GM21619 (cell line): Measurements from ENCODE around the gene DLL4.
"Not testable (repeated sequence)": the region's sequence is repeated elsewhere in the genome, so short reads cannot be mapped to it uniquely, and the experiment has no call there.

Experiments used
- ATAC-seq: cut with Tn5 transposase; IDR thresholded peaks from one replicate; pipeline ENCODE4 v1.9.1; 2021; ENCODE audit not compliant: unreplicated experiment

The DLL4 gene

DNA sequence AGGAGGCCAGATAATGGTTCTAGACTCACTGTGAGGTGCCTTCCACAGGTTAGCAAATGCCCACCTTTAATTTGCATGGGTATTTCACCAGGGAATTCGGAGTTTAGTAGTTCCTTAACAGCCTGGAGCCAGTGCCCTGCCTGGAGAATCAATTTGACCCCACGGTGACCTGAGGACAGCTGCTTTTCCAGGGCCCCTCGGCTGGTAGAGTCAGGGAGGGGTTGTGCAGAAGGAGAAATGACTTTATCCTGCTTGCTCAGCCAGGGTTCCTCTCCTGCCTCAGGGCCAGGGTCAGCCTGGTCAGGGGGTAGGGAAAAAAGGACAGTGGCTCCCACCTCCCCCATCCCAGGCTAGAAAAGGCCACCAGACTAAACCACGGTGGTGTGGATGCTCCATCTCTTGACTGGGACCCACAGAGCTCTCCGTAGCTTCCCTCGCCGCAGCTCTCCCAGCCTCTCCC is 12.0 kb downstream of the DLL4 start:
- ATAC-seq = no peak

GRCh38 chr15:40941528-40942336 is 12.6 kb downstream of the DLL4 start:
- peak; percentile 55 for ATAC-seq

GRCh38 chr15:40942337-40942854 is 13.3 kb downstream of the DLL4 start:
- ATAC-seq = peak; percentile 1

DNA sequence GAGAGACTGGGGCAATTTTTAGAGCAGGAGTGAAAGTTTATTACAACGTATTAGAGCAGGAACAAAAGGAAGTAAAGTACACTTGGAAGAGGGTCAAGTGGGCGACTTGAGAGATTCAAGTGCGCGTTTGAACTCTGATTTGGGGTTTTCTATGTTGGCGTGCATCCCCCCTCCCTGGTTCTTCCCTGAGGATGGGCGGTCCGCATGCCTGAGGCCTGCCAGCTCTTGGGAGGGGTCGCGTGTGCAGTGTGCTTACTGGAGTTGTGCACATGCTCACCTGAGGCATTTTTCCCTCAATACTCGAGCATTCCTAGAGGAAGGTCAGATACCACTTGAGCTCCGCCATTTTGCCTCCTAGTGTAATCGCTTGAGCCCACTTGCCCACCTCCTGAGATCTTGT is 13.7 kb downstream of the DLL4 start:
- ATAC-seq = no peak

GRCh38 chr15:40943764-40944365 is 14.7 kb downstream of the DLL4 start:
- ATAC-seq = no peak

DNA sequence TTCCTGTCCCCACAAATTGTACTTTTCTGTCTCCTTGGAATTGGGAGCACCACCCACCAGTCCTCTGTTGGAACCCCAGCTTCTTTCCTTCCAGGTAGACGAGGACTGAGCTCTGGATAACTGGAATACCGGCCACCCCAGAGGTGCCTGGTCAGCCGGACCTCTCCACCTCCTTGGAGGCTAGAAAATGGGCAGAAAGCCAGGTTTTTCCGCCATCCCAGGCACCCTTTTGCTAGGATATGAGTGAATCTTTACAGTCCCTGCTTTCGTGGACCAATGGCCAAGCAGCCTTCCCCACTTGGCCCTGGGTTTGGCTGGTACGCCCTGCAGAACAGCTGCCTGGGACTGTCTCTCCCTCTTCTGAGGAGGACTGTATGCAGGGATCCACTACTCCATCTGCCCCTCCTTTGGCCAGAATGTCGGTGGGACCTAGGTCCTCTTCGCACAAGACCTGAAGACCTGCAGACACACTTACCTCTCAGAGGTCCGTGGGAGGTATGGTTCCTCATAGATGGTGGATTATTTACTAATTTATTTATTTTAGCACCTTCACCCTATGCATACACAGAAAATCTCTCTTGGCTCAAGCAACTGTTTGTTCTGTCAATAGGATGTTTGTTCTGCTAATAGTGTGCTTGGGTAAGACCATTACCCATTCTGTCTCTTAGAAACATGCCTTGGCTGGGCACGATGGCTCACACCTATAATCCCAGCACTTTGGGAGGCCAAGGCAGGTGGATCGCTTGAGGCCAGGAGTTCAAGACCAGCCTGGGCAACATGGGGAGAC is 15.6 kb downstream of the DLL4 start:
- ATAC-seq = no peak

DNA sequence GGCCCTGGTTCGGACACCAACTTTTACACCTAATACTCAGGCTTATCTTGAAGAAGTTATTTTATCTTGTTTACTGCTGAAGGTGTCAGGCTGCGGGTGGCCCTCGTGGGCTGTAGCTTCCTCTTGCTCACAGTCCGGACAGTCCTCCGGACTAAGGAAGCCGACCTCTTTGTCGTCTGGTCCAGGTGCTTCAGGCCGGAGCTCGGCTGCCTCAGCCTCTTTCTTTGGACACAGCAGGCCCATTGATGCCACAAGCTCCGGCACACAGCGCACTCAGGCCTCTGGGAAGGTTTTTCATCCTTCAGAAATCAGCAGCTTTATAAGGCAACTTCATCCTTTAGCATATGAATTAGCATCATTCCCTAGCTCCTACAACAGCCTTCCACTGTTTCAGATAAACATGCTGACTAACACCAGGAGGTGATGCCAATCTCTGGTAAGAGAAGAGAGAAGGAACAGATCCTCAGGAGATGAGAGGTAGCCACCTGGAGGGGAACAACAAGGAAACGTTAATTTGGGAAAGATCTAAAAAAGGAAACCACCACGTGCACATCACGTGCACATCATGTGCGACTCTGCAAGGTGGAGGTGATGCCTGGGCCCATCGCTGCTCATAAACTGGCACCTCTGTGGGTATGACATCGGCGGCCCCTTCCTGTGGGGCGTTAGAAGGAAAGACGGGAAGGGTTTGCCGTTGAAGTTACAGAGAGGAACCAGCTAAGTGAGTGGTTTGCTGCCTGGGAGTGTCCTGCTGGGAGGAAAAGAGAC is 19.8 kb downstream of the DLL4 start:
- no peak for ATAC-seq

DNA sequence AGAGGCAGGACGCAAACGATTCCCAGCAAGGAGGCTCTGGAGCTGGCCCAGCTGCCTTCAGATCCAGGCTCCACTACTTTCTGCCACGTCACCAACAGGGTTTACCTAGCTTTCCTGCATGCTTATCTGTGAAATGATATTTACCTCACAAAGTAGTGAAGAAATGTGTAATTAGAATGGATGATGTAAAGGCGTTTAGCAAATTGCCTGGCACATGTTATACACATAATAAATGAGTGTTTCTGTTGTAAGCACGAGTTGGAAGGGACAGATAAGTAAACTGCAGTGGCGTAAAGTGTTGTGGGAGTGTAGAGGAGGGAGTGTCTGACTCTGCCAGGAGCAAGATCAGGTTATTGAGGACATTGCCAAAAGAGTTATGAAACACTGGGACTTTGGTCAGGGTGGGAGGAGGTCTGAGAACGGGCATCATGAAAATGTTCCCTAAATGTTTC is 20.6 kb downstream of the DLL4 start:
- ATAC-seq = no peak

DNA sequence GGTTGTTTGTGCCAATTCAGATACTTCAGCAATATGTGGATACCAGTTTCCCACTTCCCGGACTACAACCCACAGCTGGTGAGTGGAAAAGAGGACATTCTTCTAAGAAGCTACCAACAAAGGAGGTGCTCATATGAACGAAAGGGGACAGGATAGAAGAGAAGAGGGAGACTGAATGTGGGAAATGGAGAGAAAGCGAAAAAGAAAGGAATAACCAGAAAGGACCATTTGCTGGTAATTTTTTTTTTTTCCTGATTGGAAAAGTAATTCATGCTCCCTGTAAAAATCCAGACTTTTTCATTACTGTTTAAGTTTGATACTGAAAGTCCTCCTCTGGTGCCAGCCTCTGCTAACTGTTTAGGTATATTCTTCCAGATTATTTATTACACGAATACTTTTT is 22.6 kb downstream of the DLL4 start:
- no peak for ATAC-seq

DNA sequence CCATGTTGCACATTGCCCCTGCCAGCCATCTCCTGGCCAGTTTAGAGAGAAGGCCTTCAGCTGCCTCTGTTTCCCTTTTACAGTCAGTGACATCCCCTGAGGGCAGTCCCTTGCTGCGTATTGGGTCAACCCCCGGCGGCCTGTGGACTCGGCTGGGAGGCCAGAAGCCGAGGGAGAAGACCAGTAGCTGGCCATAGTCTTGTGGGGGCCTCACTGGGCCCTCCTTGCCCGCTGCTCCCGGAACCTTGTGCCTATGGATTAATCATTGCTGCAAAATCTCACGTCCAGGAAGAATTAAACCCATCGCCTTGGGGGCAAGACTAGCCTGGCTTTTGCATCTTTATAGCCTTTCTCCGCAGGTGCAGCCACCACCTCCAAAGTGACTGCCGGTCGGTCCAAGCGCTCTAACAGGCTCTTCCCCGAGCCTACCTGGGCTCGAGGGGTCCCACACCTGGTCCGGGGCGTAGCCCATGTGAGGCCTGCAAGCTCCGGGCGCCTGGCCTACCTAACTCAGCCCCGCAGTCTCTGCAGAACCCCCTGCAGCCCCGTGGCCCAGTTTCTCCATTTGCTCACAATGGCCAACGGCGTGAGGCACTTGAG is 23.3 kb downstream of the DLL4 start:
- ATAC-seq = no peak

DNA sequence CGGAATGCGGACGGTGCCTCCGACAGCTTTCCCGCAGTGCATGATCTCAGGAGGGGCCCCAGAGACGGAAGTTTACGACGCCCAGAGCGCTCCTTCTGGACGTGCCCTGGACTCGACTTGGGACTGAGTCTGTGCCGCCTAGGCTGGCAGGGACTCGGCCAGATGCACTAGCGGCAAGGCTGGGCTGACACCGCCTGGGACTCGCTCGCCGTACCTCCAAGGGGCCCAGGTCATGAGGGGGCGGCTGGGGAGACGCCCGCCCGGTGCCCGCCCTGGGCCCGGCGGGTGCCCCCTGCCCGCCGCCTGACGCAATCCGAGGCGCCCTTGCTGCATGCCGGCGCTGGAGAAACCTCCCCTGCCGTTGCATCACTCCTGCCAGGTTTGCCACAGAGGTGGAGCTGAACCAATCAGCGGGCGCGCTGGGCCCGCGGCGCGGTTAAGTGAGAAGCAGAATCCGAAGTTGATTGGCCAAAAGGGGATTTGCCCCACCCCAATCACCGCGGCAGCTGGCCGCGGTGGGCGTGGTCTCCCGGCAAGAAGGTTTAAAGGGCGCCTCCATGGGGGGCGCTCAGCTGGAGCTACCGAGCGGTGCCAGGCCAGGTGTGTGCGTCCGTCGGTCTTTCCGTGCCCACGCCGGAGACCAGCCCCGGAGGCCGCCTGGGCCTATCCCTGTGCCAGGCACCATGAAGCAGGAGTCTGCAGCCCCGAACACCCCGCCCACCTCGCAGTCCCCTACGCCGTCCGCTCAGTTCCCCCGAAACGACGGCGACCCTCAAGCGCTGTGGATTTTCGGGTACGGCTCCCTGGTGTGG is 24.0 kb downstream of the DLL4 start, which contains the start of gene CHAC1:
Gene CHAC1 (plus strand): TSS at position 571 of the 812 bp plus-strand sequence. CDS start 113 bp downstream, at position 684.
- peak; percentile 89 for ATAC-seq

GRCh38 chr15:40953713-40954074 is 24.6 kb downstream of the DLL4 start:
- ATAC-seq = no peak

DNA sequence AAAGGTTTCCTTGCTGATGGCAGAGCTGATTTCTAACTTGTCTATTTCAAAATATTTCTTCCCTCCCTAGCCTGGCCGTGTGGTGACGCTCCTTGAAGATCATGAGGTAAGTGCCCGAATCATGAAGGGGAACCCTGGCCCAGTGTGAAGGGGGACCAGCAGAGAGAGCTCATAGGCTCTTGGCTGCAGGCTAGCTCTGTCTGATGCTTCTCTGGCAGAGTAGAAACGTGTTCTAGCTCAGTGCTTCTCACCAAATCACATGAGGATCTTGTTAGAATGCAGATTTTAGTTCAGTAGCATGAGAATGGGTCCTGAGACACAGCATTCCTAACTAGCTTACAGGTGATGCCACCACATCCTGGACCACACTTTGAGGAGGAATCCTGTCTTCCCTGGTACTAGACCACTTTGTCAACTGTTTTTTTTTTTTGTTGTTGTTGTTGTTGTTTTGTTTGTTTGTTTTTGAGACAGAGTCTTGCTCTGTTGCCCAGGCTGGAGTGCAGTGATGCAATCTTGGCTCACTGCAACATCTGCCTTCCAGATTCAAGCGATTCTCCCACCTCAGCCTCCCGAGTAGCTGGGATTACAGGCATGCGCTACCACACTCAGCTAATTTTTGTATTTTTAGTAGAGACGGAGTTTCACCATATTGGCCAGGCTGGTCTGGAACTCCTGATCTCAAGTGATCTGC is 25.2 kb downstream of the DLL4 start:
- not testable (repeated sequence) for ATAC-seq

GRCh38 chr15:40955141-40955903 is 26.2 kb downstream of the DLL4 start:
- ATAC-seq = no peak

GRCh38 chr15:40955930-40956540 is 26.9 kb downstream of the DLL4 start:
- no peak for ATAC-seq

- no peak for ATAC-seq
These were observed 27.4 kb downstream of the DLL4 start for GRCh38 chr15:40956541-40956982.

DNA sequence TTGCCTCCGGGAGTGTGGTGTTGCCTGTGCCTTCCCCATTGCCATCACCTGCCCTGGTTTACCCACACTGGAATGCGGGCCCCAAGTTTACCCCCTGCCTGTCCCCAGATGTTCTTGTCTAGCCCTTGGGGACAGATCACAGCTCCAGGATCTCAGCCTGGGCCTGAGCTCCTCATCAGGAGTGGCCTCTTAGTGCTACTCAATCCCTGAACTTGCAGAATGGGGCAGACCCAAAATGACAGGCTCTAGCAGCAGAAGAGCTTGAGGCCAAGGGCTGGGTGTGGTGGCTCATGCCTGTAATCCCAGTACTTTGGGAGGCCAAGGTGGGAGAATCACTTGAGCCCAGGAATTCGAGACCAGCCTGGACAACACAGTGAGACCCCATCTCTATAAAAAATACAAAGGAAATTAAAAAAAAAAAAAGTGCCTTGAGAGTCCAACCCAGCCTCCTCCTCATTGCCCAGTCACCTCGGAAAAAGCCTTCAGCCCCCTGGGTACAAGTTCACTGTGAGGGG is 28.0 kb downstream of the DLL4 start:
- no peak for ATAC-seq
